AG08396 (cell line): Measurements from ENCODE around the gene CCDC187.
"Not testable (repeated sequence)": the region's sequence is repeated elsewhere in the genome, so short reads cannot be mapped to it uniquely, and the experiment has no call there.

ENCODE experiments used
- DNase-seq: peaks from one replicate; pipeline ENCODE4 v3.0.0; 2012; ENCODE audit warnings: low spot score, mixed read lengths

Gene CCDC187

GRCh38 chr9:136239135-136239982 is 64.5 kb downstream of the CCDC187 start:
- DNase-seq: no peak

- DNase-seq: no peak
Measured at GRCh38 chr9:136238342-136238732, 65.6 kb downstream of the CCDC187 start.

- no peak for DNase-seq
Measured at GRCh38 chr9:136237486-136238341, 66.2 kb downstream of the CCDC187 start.

GRCh38 chr9:136236471-136237410 is 67.2 kb downstream of the CCDC187 start:
- not testable (repeated sequence) for DNase-seq

GRCh38 chr9:136235709-136236455 is 68.0 kb downstream of the CCDC187 start:
- no peak for DNase-seq

GRCh38 chr9:136235171-136235570 is 68.7 kb downstream of the CCDC187 start:
- no peak for DNase-seq

GRCh38 chr9:136234597-136234996 is 69.3 kb downstream of the CCDC187 start:
- no peak for DNase-seq

- DNase-seq: no peak
Measured at GRCh38 chr9:136233868-136234267, 70.0 kb downstream of the CCDC187 start.

GRCh38 chr9:136233411-136233810 is 70.5 kb downstream of the CCDC187 start:
- DNase-seq: no peak

GRCh38 chr9:136232969-136233368 is 70.9 kb downstream of the CCDC187 start:
- DNase-seq: no peak

GRCh38 chr9:136231478-136232297 is 72.2 kb downstream of the CCDC187 start:
- DNase-seq: no peak

GRCh38 chr9:136230773-136231172 is 73.1 kb downstream of the CCDC187 start:
- DNase-seq: no peak

GRCh38 chr9:136230365-136230764 is 73.5 kb downstream of the CCDC187 start:
- no peak for DNase-seq

- DNase-seq: no peak
Measured at GRCh38 chr9:136229096-136230065, 74.5 kb downstream of the CCDC187 start.

GRCh38 chr9:136228107-136228875 is 75.6 kb downstream of the CCDC187 start:
- DNase-seq: peak; percentile 74

GRCh38 chr9:136226680-136227407 is 77.0 kb downstream of the CCDC187 start:
- no peak for DNase-seq
